Measurements from ENCODE around the gene CLCA2.

Gene CLCA2

GRCh38 chr1:86449103-86449502 is 25.1 kb downstream of the CLCA2 start:
- Mint-ChIP-seq H3K9me3 (no peaks in the 10 kb centered on the region), H3K27ac (no peak overlapping the region), H3K27me3 (no peaks in the 10 kb centered on the region), H3K4me3 (no peak overlapping the region), H3K36me3 (ENCODE audit: low read depth) (no peaks in the 10 kb centered on the region), H3K4me1 (ENCODE audit: low read depth) (no peaks in the 10 kb centered on the region)

DNA sequence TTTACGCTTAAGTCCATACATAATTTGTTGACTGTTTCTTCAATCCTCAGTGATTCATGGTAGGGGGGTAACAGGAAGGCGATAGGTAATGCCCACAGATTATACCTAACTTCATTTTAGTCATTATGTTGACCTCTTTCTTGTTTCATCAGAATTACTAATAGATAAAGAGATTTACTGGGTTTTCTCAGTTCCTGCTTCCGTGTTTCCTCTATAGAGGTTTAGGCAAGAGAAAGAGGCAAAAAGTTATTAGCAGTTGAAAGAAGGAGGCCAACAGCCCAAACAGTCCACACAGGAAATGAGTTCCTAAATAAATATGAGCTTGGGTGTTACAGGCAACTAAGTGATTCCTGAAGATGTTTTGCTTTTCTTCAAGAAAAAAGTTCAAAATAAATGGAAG is 26.9 kb downstream of the CLCA2 start:
- no peak overlapping the region for H3K27ac Mint-ChIP-seq
- H3K36me3 Mint-ChIP-seq (ENCODE audit: low read depth), result no peaks in the 10 kb centered on the region
- H3K4me3 Mint-ChIP-seq, result no peak overlapping the region
- no peaks in the 10 kb centered on the region for H3K27me3 Mint-ChIP-seq
- no peaks in the 10 kb centered on the region for H3K9me3 Mint-ChIP-seq
- H3K4me1 Mint-ChIP-seq (ENCODE audit: low read depth), result no peaks in the 10 kb centered on the region

- no peaks in the 10 kb centered on the region for H3K9me3 Mint-ChIP-seq
- no peaks in the 10 kb centered on the region for H3K36me3 Mint-ChIP-seq (ENCODE audit: low read depth)
- H3K4me3 Mint-ChIP-seq, result no peak overlapping the region
- H3K27me3 Mint-ChIP-seq, result no peaks in the 10 kb centered on the region
- H3K4me1 Mint-ChIP-seq (ENCODE audit: low read depth), result no peaks in the 10 kb centered on the region
- H3K27ac Mint-ChIP-seq, result no peak overlapping the region
These were observed 29.7 kb downstream of the CLCA2 start for GRCh38 chr1:86453664-86454063.

GRCh38 chr1:86455073-86455472 is 31.1 kb downstream of the CLCA2 start:
- Mint-ChIP-seq H3K36me3 (ENCODE audit: low read depth) (no peaks in the 10 kb centered on the region), H3K27ac (no peak overlapping the region), H3K9me3 (no peaks in the 10 kb centered on the region), H3K4me1 (ENCODE audit: low read depth) (no peaks in the 10 kb centered on the region), H3K4me3 (no peak overlapping the region), H3K27me3 (no peaks in the 10 kb centered on the region)

DNA sequence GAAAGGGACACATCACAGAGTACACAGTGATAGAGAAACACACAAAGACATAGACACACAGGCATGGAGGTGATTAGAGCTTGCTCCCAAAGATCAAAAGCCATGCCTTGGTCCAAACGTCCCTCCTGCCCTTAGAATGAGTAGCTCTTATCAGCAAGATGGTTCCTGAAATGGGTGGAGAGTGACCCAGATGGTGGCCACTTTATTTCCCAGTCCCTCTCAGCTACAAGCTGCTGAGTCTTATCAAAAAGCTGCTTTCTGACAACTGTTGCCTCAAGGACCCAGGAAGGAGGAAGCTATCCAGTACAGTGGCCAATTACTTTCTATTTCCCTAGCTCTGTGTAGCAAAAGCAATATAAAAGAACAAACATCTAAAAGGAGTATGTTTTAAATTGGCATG is 37.0 kb downstream of the CLCA2 start:
- H3K4me3 Mint-ChIP-seq, result no peak overlapping the region
- no peaks in the 10 kb centered on the region for H3K4me1 Mint-ChIP-seq (ENCODE audit: low read depth)
- no peaks in the 10 kb centered on the region for H3K9me3 Mint-ChIP-seq
- no peaks in the 10 kb centered on the region for H3K36me3 Mint-ChIP-seq (ENCODE audit: low read depth)
- no peaks in the 10 kb centered on the region for H3K27me3 Mint-ChIP-seq
- H3K27ac Mint-ChIP-seq, result no peak overlapping the region

DNA sequence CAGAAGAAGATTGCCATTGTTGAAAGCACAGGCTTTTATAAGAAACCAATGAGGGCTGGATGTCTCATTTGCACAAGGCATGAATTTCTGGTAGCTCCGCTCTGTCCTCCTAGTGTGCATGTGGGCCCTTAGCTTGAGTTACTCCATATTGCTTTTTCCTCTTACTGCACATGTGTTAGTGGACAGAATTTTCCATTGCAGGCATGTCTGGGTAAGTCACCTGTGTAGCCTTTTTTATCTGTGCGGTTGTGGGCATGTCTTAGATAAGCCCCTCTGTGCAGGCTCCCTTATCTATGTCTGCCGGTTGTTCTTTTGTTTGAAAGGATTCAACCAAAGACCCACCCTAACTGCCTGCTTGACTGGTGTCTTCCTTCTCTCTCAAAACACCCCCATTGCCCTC is 37.5 kb downstream of the CLCA2 start:
- Mint-ChIP-seq H3K4me3 (no peak overlapping the region), H3K27me3 (no peaks in the 10 kb centered on the region), H3K4me1 (ENCODE audit: low read depth) (no peaks in the 10 kb centered on the region), H3K36me3 (ENCODE audit: low read depth) (no peaks in the 10 kb centered on the region), H3K9me3 (no peaks in the 10 kb centered on the region), H3K27ac (no peak overlapping the region)

DNA sequence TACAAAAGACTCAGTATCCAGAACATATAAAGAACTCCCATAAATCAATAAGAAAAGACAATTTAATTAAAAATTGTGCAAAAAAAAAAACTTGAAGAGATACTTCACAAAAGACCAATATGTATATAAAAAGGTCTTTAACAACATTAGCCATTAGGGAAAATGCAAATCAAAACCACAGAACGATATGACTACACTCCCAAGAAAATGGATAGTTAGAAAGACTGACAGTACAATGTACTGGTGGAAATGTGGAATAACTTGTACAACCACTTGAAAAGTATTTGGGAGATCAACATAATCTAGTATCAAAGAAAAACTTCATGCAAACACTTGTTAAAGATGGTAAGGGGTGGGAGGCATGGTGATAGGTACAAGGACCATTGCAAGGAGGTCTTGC is 40.8 kb downstream of the CLCA2 start:
- Mint-ChIP-seq H3K4me1 (ENCODE audit: low read depth) (no peaks in the 10 kb centered on the region), H3K27ac (no peak overlapping the region), H3K9me3 (no peaks in the 10 kb centered on the region), H3K27me3 (no peaks in the 10 kb centered on the region), H3K36me3 (ENCODE audit: low read depth) (no peaks in the 10 kb centered on the region), H3K4me3 (no peak overlapping the region)

GRCh38 chr1:86466109-86466844 is 42.3 kb downstream of the CLCA2 start:
- H3K27me3 Mint-ChIP-seq, result no peaks in the 10 kb centered on the region
- H3K27ac Mint-ChIP-seq, result no peak overlapping the region
- no peak overlapping the region for H3K4me3 Mint-ChIP-seq
- H3K4me1 Mint-ChIP-seq (ENCODE audit: low read depth), result no peaks in the 10 kb centered on the region
- H3K36me3 Mint-ChIP-seq (ENCODE audit: low read depth), result no peaks in the 10 kb centered on the region
- H3K9me3 Mint-ChIP-seq, result no peaks in the 10 kb centered on the region

GRCh38 chr1:86466986-86467385 is 43.0 kb downstream of the CLCA2 start:
- Mint-ChIP-seq H3K36me3 (ENCODE audit: low read depth) (no peaks in the 10 kb centered on the region), H3K9me3 (no peaks in the 10 kb centered on the region), H3K27me3 (peaks cover 1% of the 10 kb centered on the region), H3K4me3 (no peak overlapping the region), H3K27ac (no peak overlapping the region), H3K4me1 (ENCODE audit: low read depth) (no peaks in the 10 kb centered on the region)

DNA sequence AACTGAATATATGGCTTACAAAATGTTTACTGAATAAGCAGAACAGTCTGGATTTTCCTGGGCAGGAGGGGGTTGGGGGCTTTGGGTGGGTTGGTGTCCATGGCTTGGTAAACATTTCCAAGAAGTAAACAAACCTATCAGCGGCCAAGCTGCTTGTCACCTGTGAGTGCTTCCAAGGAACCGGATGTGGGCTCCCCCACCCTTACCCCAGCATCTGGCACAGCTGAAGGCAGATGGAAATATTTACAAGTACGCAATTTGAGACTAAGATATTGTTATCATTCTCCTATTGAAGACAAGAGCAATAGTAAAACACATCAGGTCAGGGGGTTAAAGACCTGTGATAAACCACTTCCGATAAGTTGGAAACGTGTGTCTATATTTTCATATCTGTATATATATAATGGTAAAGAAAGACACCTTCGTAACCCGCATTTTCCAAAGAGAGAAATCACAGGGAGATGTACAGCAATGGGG is 44.6 kb downstream of the CLCA2 start, which contains the start of gene CLCA1:
CLCA1 (plus strand) TSS at position 427 of the 477 bp plus-strand sequence; CDS start at position 472, 45 bp downstream.
- no peaks in the 10 kb centered on the region for H3K9me3 Mint-ChIP-seq
- no peaks in the 10 kb centered on the region for H3K36me3 Mint-ChIP-seq (ENCODE audit: low read depth)
- peaks cover 6% of the 10 kb centered on the region for H3K27me3 Mint-ChIP-seq
- H3K4me3 Mint-ChIP-seq, result no peak within 1 kb of the TSS
- no peak within 1 kb of the TSS for H3K27ac Mint-ChIP-seq
- H3K4me1 Mint-ChIP-seq (ENCODE audit: low read depth), result no peaks in the 10 kb centered on the region

DNA sequence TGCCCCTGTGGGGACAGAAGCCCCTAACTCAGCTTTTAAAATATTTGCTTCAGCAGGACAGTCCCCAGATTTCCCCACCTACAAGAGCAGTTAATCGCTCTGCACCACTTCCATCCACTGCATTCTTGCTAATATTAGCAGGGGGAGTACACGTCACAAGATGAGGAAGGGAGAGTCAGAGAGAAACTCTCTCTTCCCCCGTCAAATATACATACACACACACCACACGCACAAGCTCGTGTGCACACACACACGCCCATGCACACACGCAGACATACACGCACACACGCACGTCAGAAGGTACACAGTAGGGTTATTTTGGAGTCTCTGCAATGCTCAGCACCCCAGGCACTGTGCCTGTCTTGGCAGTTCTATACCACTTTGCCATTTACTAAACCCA is 46.9 kb downstream of the CLCA2 start:
- H3K36me3 Mint-ChIP-seq (ENCODE audit: low read depth), result no peaks in the 10 kb centered on the region
- H3K27me3 Mint-ChIP-seq, result peaks cover 6% of the 10 kb centered on the region
- H3K4me1 Mint-ChIP-seq (ENCODE audit: low read depth), result no peaks in the 10 kb centered on the region
- H3K4me3 Mint-ChIP-seq, result no peak overlapping the region
- H3K27ac Mint-ChIP-seq, result no peak overlapping the region
- no peaks in the 10 kb centered on the region for H3K9me3 Mint-ChIP-seq

DNA sequence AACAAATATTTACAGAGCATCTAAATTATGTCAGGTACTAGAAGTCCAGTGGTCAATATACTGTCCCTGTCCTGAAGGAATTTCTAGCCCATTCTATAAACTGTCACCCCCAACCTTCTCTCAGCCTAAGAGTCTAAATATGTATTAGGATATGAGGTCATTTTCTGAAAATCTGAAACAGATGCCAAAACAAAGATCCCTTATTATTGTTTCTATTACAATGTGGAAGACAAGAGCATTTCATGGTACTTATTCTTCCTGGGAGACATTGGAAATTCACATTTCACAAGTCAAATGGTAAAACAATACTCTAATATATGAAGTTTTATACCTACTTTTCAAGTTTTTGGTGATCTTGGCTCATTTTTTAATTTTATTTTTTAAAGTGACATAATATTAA is 47.3 kb downstream of the CLCA2 start:
- Mint-ChIP-seq H3K4me3 (no peak overlapping the region), H3K36me3 (ENCODE audit: low read depth) (no peaks in the 10 kb centered on the region), H3K4me1 (ENCODE audit: low read depth) (no peaks in the 10 kb centered on the region), H3K9me3 (no peaks in the 10 kb centered on the region), H3K27ac (no peak overlapping the region), H3K27me3 (peaks cover 6% of the 10 kb centered on the region)

DNA sequence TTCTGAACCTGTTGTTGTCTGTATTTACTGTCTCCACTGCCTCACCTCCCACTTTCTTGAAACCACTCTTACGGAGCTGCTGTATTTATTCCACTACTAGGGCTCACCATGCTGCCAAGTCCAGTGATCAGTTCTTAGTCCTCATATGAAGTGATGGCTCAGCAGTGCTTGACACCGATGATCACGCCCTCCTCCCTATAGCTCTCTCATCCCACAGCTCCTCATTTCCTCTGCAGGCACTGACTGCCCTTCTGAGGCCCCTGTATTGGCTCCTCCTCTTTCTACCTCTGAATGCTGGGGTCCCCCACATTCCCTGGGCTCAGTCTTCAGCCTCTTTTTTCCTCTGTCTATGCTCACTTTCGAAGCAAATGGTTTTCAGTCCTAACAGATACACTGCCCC is 48.2 kb downstream of the CLCA2 start:
- H3K4me3 Mint-ChIP-seq, result no peak overlapping the region
- H3K27me3 Mint-ChIP-seq, result peaks cover 6% of the 10 kb centered on the region
- H3K27ac Mint-ChIP-seq, result no peak overlapping the region
- no peaks in the 10 kb centered on the region for H3K36me3 Mint-ChIP-seq (ENCODE audit: low read depth)
- H3K4me1 Mint-ChIP-seq (ENCODE audit: low read depth), result no peaks in the 10 kb centered on the region
- H3K9me3 Mint-ChIP-seq, result no peaks in the 10 kb centered on the region

GRCh38 chr1:86472767-86473166 is 48.8 kb downstream of the CLCA2 start:
- Mint-ChIP-seq H3K4me3 (no peak overlapping the region), H3K4me1 (ENCODE audit: low read depth) (no peaks in the 10 kb centered on the region), H3K9me3 (no peaks in the 10 kb centered on the region), H3K27me3 (peaks cover 6% of the 10 kb centered on the region), H3K36me3 (ENCODE audit: low read depth) (no peaks in the 10 kb centered on the region), H3K27ac (no peak overlapping the region)

GRCh38 chr1:86477256-86477655 is 53.3 kb downstream of the CLCA2 start:
- H3K27me3 Mint-ChIP-seq, result peaks cover 2% of the 10 kb centered on the region
- no peaks in the 10 kb centered on the region for H3K9me3 Mint-ChIP-seq
- H3K36me3 Mint-ChIP-seq (ENCODE audit: low read depth), result no peaks in the 10 kb centered on the region
- H3K4me1 Mint-ChIP-seq (ENCODE audit: low read depth), result no peaks in the 10 kb centered on the region
- no peak overlapping the region for H3K4me3 Mint-ChIP-seq
- H3K27ac Mint-ChIP-seq, result no peak overlapping the region

DNA sequence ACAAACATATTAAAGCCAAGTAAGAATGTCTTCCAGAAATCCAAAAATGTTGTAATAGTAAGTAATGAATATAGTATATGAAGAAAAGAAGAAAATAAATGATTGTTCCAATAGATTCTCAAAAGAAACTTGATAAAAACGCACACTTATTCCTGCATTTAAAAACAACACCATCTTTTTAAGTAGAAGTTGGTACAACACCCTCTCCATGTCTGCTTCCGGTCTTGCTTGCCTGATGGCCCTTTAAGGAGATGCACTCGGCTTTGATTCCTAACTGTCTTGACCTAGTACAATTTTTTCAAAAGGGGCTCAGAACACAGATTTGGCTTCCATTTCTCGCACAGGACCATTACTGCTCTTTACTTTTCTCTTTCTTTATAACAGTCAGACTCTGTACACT is 53.7 kb downstream of the CLCA2 start:
- Mint-ChIP-seq H3K9me3 (no peaks in the 10 kb centered on the region), H3K36me3 (ENCODE audit: low read depth) (no peaks in the 10 kb centered on the region), H3K27me3 (no peaks in the 10 kb centered on the region), H3K4me3 (no peak overlapping the region), H3K4me1 (ENCODE audit: low read depth) (no peaks in the 10 kb centered on the region), H3K27ac (no peak overlapping the region)
